PC-3 (cell line): ENCODE results near the gene TMEM14A.

Experiments used
- EZH2 ChIP-seq: fragments of 300-600 bp; sonication (generic); IDR thresholded peaks from one replicate; pipeline ENCODE4 v1.6.1; 2017; ENCODE audit warnings: antibody characterized with exemption, mild to moderate bottlenecking, low read length; ENCODE audit not compliant: unreplicated experiment
- EZH2phosphoT487 ChIP-seq: fragments of 300-600 bp; sonication (generic); IDR thresholded peaks from 2 replicates; pipeline ENCODE4 v1.6.1; 2018; ENCODE audit warnings: mild to moderate bottlenecking, antibody characterized with exemption, low read length, borderline replicate concordance
- TF ChIP-seq, protein P1 (sequence below): fragments of 300-600 bp; sonication (generic); conservative IDR thresholded peaks from 2 replicates; pipeline ENCODE4 v1.5.1; 2017; ENCODE audit warnings: antibody characterized with exemption, low read depth, mild to moderate bottlenecking, low read length

DNA sequence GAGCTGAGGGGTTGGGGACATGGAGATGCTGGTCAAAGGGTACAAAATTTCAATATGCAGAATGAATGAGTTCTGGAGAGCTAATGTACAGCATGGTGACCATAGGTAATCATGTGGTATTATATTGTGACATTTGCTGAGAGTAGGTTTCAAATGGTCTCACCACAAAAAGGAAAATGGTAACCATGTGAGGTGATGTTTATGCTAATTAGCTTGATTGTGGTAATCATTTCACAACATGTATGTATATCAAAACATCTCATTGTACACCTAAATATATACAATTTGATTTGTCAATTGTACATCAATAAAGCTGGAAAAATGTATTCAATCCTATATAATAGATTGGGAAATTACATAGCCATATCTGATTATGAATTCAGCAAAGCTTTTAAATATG, 29.5 kb upstream of the TMEM14A start:
- TF ChIP-seq, protein P1, sequence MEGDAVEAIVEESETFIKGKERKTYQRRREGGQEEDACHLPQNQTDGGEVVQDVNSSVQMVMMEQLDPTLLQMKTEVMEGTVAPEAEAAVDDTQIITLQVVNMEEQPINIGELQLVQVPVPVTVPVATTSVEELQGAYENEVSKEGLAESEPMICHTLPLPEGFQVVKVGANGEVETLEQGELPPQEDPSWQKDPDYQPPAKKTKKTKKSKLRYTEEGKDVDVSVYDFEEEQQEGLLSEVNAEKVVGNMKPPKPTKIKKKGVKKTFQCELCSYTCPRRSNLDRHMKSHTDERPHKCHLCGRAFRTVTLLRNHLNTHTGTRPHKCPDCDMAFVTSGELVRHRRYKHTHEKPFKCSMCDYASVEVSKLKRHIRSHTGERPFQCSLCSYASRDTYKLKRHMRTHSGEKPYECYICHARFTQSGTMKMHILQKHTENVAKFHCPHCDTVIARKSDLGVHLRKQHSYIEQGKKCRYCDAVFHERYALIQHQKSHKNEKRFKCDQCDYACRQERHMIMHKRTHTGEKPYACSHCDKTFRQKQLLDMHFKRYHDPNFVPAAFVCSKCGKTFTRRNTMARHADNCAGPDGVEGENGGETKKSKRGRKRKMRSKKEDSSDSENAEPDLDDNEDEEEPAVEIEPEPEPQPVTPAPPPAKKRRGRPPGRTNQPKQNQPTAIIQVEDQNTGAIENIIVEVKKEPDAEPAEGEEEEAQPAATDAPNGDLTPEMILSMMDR: no peak
- TF ChIP-seq EZH2 (no peak), EZH2phosphoT487 (no peak)
